Fibroblast of skin of left biceps (primary cell): ENCODE data around the gene GEN1.

ENCODE experiments used
- DNase-seq, 2 experiments: peaks; one replicate each; pipeline ENCODE4 v3.0.0-alpha.2; 2013; ENCODE audit warnings: low read depth in 2 of 2

The GEN1 gene, protein sequence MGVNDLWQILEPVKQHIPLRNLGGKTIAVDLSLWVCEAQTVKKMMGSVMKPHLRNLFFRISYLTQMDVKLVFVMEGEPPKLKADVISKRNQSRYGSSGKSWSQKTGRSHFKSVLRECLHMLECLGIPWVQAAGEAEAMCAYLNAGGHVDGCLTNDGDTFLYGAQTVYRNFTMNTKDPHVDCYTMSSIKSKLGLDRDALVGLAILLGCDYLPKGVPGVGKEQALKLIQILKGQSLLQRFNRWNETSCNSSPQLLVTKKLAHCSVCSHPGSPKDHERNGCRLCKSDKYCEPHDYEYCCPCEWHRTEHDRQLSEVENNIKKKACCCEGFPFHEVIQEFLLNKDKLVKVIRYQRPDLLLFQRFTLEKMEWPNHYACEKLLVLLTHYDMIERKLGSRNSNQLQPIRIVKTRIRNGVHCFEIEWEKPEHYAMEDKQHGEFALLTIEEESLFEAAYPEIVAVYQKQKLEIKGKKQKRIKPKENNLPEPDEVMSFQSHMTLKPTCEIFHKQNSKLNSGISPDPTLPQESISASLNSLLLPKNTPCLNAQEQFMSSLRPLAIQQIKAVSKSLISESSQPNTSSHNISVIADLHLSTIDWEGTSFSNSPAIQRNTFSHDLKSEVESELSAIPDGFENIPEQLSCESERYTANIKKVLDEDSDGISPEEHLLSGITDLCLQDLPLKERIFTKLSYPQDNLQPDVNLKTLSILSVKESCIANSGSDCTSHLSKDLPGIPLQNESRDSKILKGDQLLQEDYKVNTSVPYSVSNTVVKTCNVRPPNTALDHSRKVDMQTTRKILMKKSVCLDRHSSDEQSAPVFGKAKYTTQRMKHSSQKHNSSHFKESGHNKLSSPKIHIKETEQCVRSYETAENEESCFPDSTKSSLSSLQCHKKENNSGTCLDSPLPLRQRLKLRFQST

GRCh38 chr2:17753803-17754663, at the start of gene GEN1, which contains the start of gene SMC6:
GEN1 (plus strand) TSS chr2:17754138; CDS start chr2:17759944, 5,806 bp downstream.
SMC6 (minus strand) TSS chr2:17753810; CDS start chr2:17745946, 7,864 bp downstream.
- DNase-seq, result peak; percentile 78

DNA sequence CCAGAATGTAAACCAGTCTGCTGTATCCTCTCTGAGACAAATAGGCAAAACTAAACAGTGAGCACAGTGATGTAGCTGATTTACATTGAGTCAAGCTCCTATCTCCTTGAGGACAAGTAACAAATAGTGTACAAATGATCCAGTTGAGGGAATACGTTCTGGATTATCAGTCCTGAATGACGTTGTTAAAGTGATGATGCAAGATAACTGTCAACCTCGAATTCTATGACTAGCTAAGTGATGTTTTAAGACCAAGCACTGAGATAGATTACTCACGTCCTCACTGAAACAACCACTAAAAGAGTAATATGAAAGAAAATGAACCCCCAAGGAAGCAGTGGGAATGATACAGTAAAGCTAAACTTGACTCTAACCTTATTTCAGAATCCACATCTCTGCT, 47.1 kb upstream of the GEN1 start:
- DNase-seq, result no peak

- no peak for DNase-seq
Observed at GRCh38 chr2:17708501-17708900, 45.4 kb upstream of the GEN1 start.

GRCh38 chr2:17709897-17710296, 44.0 kb upstream of the GEN1 start:
- DNase-seq, result no peak

GRCh38 chr2:17710547-17711248, 43.2 kb upstream of the GEN1 start:
- DNase-seq, result no peak

DNA sequence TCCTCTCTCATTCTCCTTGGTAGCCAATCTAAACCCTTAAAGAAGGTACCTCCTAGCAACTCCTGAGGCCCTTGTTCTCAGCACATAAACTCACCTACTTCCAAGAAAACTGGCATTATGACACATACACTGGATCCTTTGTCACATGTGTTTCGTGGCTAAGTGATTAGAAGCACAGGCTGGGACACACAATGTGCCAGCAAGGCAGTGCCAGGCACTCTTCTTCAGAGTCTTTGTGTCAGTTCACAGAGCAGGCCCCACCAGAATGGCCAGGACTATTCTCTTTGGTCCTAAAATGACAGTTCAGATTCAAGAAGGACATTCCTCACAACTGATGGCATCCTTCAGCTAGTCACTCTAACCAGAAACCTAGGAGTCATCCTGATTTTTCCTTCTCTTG, 40.6 kb upstream of the GEN1 start:
- DNase-seq, result no peak

DNA sequence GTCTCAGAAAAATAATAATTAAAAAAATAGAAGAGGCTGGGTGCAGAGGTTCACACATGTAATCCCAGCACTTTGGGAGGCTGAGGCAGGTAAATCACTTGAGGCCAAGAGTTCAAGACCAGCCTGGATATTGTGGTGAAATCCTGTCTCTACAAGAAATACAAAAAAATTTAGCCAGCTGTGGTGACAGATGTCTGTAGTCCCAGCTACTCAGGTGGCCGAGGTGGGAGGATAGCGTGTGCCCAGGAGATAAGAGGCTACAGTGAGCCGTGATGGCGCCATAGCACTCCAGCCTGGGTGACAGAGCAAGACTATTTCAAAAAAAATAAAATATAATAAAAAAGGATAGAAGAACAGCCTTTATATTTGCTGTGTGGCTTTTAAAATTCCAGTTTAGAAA, 36.3 kb upstream of the GEN1 start:
- no peak for DNase-seq

GRCh38 chr2:17718689-17719088, 35.2 kb upstream of the GEN1 start:
- no peak for DNase-seq

- DNase-seq, result no peak
Observed at GRCh38 chr2:17719562-17720371, 34.2 kb upstream of the GEN1 start.

DNA sequence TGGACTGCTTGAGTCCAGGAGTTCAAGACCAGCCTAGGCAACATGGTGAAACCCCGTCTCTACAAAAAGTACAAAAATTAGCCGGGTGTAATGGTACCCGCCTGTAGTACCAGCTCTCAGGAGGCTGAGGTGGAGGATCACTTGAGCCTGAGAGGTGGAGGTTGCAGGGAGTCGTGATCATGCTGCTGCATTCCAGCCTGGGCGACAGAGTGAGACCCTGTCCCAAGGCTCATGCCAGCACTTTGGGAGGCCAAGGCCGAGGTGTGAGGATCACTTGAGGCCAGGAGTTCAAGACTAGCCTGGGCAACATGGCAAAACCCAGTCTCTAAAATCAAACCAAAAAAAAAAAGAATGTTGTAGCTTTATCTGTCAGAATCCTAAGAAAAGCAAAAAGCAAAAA, 25.7 kb upstream of the GEN1 start:
- no peak for DNase-seq

DNA sequence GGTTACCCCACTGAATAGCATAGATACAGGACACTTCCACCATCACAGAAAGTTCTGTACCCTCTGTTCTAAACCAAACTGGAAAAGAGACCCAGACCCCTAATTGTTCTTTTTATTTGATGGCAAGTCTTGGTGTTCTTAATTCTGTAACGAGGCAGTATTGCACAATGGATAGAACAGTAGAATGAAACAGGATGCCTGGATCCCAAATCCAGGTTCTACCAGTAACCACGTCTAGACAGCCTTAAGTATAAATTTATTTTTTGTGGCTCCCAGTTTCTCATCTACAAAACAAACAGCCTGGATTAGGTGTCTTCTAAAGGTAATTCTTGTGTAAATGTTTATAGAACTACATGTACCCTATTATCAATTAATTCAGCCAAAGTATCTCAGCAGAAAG, 24.1 kb upstream of the GEN1 start:
- no peak for DNase-seq

- DNase-seq, result no peak
Observed at GRCh38 chr2:17733599-17733998, 20.3 kb upstream of the GEN1 start.

- no peak for DNase-seq
Observed at GRCh38 chr2:17735864-17736263, 18.1 kb upstream of the GEN1 start.

- peak; percentile 26 to 36 for DNase-seq
Observed at GRCh38 chr2:17736989-17737388, 16.9 kb upstream of the GEN1 start.

DNA sequence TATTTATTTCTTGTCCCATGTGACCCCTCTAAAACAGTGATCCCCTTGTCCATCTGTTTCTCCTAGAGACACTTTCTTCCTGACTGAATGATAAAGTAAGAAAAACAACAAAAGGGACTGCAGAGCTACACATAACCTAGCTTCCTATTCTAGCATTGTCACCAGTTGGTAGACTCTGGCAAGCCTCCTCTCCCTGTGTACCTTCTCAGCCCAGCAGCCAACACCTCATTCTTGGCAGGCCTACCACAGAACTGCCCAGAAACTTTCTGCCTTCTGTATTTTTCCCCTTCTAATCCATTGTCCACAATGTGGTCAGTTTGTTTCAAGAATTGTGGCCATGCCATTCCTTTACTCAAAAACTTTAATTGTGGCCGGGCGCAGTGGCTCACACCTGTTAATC, 13.7 kb upstream of the GEN1 start:
- DNase-seq, result no peak

- no peak for DNase-seq
Observed at GRCh38 chr2:17747684-17748452, 6.1 kb upstream of the GEN1 start.

DNA sequence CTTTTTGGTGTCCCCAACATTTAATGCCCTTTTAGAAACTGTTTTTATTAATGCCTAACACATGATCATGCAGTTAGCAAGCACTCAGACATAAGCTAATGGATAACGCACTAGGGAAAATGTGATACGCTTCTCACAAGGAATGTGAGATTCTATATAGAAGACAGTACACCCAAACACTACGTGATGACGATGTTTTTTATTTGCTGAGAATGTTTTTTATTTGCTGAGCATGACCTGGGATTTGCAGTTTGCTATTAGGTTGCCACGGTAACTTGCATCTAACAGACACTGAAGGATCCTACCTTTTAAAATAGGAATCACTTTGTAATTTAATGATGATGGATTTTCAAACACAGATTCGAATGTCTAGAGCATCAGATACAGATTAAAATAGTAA, 5.2 kb upstream of the GEN1 start:
- DNase-seq, result no peak

GRCh38 chr2:17749753-17750438, 4.0 kb upstream of the GEN1 start:
- DNase-seq, result no peak

DNA sequence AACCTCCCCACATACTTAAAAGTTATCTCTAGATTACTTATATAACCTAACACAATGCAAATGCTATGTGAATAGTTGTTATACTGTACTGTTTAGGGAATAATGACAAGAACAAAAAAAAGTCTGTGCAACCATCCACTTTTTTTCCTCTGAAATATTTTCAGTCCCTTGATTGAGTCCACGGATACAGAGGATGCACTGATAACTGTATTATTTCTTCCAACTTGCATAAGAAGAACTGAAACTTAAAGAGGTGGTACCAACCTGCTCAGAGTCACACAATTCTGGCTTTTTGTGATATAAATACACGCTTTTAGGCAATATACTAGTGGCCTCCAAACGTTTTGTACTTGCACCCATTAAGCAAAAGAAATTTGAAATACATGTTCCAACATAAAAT, 1.7 kb upstream of the GEN1 start:
- DNase-seq, result no peak
